GM12864 (cell line): ENCODE results near the gene RNF223.

ENCODE experiments used
- DNase-seq: peaks from one replicate; pipeline ENCODE4 v3.0.0-alpha.2; 2011; ENCODE audit warnings: low read depth
- H3K4me3 ChIP-seq: 2 replicates; pipeline ENCODE4 v1.5.1; 2011; ENCODE audit warnings: mild to moderate bottlenecking, low read depth, low read length, control low read depth
- CTCF ChIP-seq: IDR thresholded peaks from 2 replicates; pipeline ENCODE4 v1.5.1; 2011; ENCODE audit warnings: low read depth, mild to moderate bottlenecking, moderate library complexity, low read length, control low read depth, inconsistent platforms; ENCODE audit errors: missing control alignments

The RNF223 gene

GRCh38 chr1:1073743-1074587 is at the start of gene RNF223:
TSS of gene RNF223 (minus strand) at chr1:1074306. CDS start at chr1:1072566, 1,740 bp downstream.
- H3K4me3 ChIP-seq: no peak within 1 kb of the TSS
- no peak for DNase-seq
- no peak for TF ChIP-seq CTCF

- DNase-seq: no peak
- H3K4me3 ChIP-seq: no peak overlapping the region
- TF ChIP-seq CTCF: no peak
These were observed 48.9 kb upstream of the RNF223 start for GRCh38 chr1:1122981-1123480.

- peak; percentile 84 for TF ChIP-seq CTCF
- DNase-seq: no peak
- peak overlapping the region; percentile 24; the same call in 1 of the 2 replicates for H3K4me3 ChIP-seq
These were observed 48.1 kb upstream of the RNF223 start for GRCh38 chr1:1122078-1122811.

GRCh38 chr1:1121611-1122077 is 47.5 kb upstream of the RNF223 start:
- TF ChIP-seq CTCF: no peak
- no peak for DNase-seq

GRCh38 chr1:1120866-1121591 is 46.9 kb upstream of the RNF223 start:
- no peak overlapping the region for H3K4me3 ChIP-seq
- TF ChIP-seq CTCF: no peak
- no peak for DNase-seq

More at GRCh38 chr1:1121611-1122077, 47.5 kb upstream of the RNF223 start:
- H3K4me3 ChIP-seq: no peak overlapping the region

- no peak for TF ChIP-seq CTCF
- no peak for DNase-seq
These were observed 46.0 kb upstream of the RNF223 start for GRCh38 chr1:1120096-1120495.

More at GRCh38 chr1:1120096-1120495, 46.0 kb upstream of the RNF223 start:
- H3K4me3 ChIP-seq: no peak overlapping the region
